Endothelial cell of umbilical vein (primary cell): ENCODE measurements around the gene RDH5. TPM values are rescaled to one million over a fixed set of nuclear protein-coding genes. Genes with fewer than 3 reads are reported as not detected.

Experiments used
- BruUV-seq: library from RNA; stranded (reverse); fragments of 400-500 nt; replicated peaks from 2 replicates; lab custom pipeline; 2021; lab: Mats Ljungman, UMichigan
- CTCF ChIA-PET: fragments of 300-600, 350-600 bp; sonication (Branson Sonifier 250); formaldehyde crosslinking; loops from one replicate; lab custom pipeline; 2021; ENCODE audit warnings: antibody characterized with exemption, inconsistent platforms; lab: Charles Lee
- POLR2A ChIA-PET: fragments of 300-600, 350-600 bp; sonication (Branson Sonifier 250); formaldehyde crosslinking; loops from one replicate; lab custom pipeline; 2021; ENCODE audit warnings: antibody characterized with exemption, inconsistent platforms; lab: Charles Lee
- DNase-seq: peaks from one replicate; pipeline ENCODE4 v3.0.0-alpha.2; 2011; ENCODE audit warnings: low read depth, low spot score
- FAIRE-seq: peaks from 2 replicates; lab custom pipeline; 2011; peaks lifted over from hg19 to GRCh38; lab: Jason Lieb, UNC
- H2AFZ ChIP-seq: 2 replicates; pipeline ENCODE4 v1.6.0; 2012; ENCODE audit warnings: low read depth, low read length, control low read depth, inconsistent platforms
- H3K27ac ChIP-seq: 2 replicates; pipeline ENCODE4 v1.5.1; 2011; ENCODE audit warnings: low read depth, mild to moderate bottlenecking, control low read depth, low read length, moderate library complexity; ENCODE audit not compliant: insufficient read depth
- H3K27me3 ChIP-seq, 2 experiments: 2 replicates each; pipeline versions ENCODE4 v1.6.0 to v1.6.1; 2011; ENCODE audit warnings: low read length in 2 of 2, mixed read lengths in 1 of 2; ENCODE audit not compliant: control insufficient read depth in 2 of 2, insufficient read depth in 2 of 2
- H3K36me3 ChIP-seq, 2 experiments: 2 replicates in 1 of 2; 3 replicates in 1 of 2; pipeline ENCODE4 v1.5.1; 2011; ENCODE audit warnings: low read length in 2 of 2, mild to moderate bottlenecking in 1 of 2, moderate library complexity in 1 of 2; ENCODE audit not compliant: control insufficient read depth in 2 of 2, insufficient read depth in 2 of 2; ENCODE audit errors: extremely low read depth in 1 of 2
- H3K4me1 ChIP-seq: 3 replicates; pipeline ENCODE4 v1.5.1; 2011; ENCODE audit warnings: mild to moderate bottlenecking, low read length; ENCODE audit not compliant: control insufficient read depth, insufficient read depth; ENCODE audit errors: extremely low read depth
- H3K4me2 ChIP-seq: 2 replicates; pipeline ENCODE4 v1.6.1; 2011; ENCODE audit warnings: low read length, control low read depth, mixed read lengths; ENCODE audit not compliant: insufficient read depth
- H3K4me3 ChIP-seq, 3 experiments: fragments of 200-600 bp in 1 of 3; sonication (generic), shearing (Covaris generic) in 1 of 3; replicated peaks in 1 of 3; 2 replicates each; pipeline ENCODE4 v1.5.1; 2011 to 2016; ENCODE audit warnings: control low read depth in 3 of 3, low read length in 3 of 3, mild to moderate bottlenecking in 2 of 3, inconsistent platforms in 1 of 3, low read depth in 1 of 3, moderate library complexity in 1 of 3; ENCODE audit not compliant: insufficient read depth in 1 of 3
- H3K79me2 ChIP-seq: 2 replicates; pipeline ENCODE4 v1.6.0; 2012; ENCODE audit warnings: low read length, inconsistent platforms; ENCODE audit not compliant: control insufficient read depth, insufficient read depth
- H3K9ac ChIP-seq: replicated peaks from 2 replicates; pipeline ENCODE3; 2011; ENCODE audit warnings: low read length, control low read depth; ENCODE audit not compliant: insufficient read depth; ENCODE audit errors: extremely low read depth
- H3K9me1 ChIP-seq: replicated peaks from 3 replicates; pipeline ENCODE4 v1.6.0; 2011; ENCODE audit warnings: mild to moderate bottlenecking, low read length; ENCODE audit not compliant: control insufficient read depth, insufficient read depth; ENCODE audit errors: extremely low read depth
- H3K9me3 ChIP-seq: replicated peaks from 2 replicates; pipeline ENCODE4 v1.5.1; 2012; ENCODE audit warnings: low read length, inconsistent platforms; ENCODE audit not compliant: control insufficient read depth, insufficient read depth
- H4K20me1 ChIP-seq: replicated peaks from 2 replicates; pipeline ENCODE3; 2011; ENCODE audit warnings: mild to moderate bottlenecking, low read length; ENCODE audit not compliant: control insufficient read depth, insufficient read depth; ENCODE audit errors: extremely low read depth
- FOS ChIP-seq: IDR thresholded peaks from 2 replicates; pipeline ENCODE4 v1.6.1; 2011; ENCODE audit warnings: mild to moderate bottlenecking, low read length, moderate library complexity, borderline replicate concordance; ENCODE audit not compliant: insufficient read depth
- GATA2 ChIP-seq: IDR thresholded peaks from 2 replicates; pipeline ENCODE4 v1.7.0; 2011; ENCODE audit warnings: low read depth, mild to moderate bottlenecking, moderate library complexity, mixed read lengths, low read length; ENCODE audit not compliant: insufficient read length, insufficient read depth
- JUN ChIP-seq: IDR thresholded peaks from 2 replicates; pipeline ENCODE4 v1.6.1; 2011; ENCODE audit warnings: borderline replicate concordance, low read depth; ENCODE audit not compliant: insufficient read length, insufficient read depth
- MYC ChIP-seq: IDR thresholded peaks from one replicate; pipeline ENCODE4 v1.6.1; 2011; ENCODE audit warnings: mild to moderate bottlenecking, low read depth, low read length
- POLR2A ChIP-seq: IDR thresholded peaks from 2 replicates; pipeline ENCODE4 v1.6.1; 2012; ENCODE audit warnings: low read depth, mild to moderate bottlenecking, control low read depth, low read length
- POLR2AphosphoS5 ChIP-seq: IDR thresholded peaks from 2 replicates; pipeline ENCODE4 v1.6.1; 2012; ENCODE audit warnings: low read depth, mild to moderate bottlenecking, control low read depth, low read length, moderate library complexity; ENCODE audit not compliant: insufficient read depth
- dilution Hi-C: fragments of 300-500 bp; cut with MboI; formaldehyde crosslinking; loops from one replicate; pipeline ENCODE4 v1.15.0; 2019; ENCODE audit warnings: low sequenced_read_pairs; ENCODE audit not compliant: extremely low pct_ligation_motif_present
- intact Hi-C: fragments of 100-400 bp; cut with micrococcal nuclease; formaldehyde crosslinking; loops from one replicate; pipeline ENCODE4 v1.10.0; 2022
- polyA plus RNA-seq, 4 experiments: library from polyadenylated mRNA; depleted of rRNA in 3 of 4; stranded (reverse) in 3 of 4; unstranded in 1 of 4; fragments of >200 nt; gene quantifications; 2 replicates each; pipeline versions ENCODE4 v1.2.1 to v1.2.3, GENCODE V29; 2011 to 2012; ENCODE audit warnings: missing spikeins in 1 of 4
- total RNA-seq: library from RNA; stranded (reverse); gene quantifications from 2 replicates; pipeline ENCODE4 v1.2.3, GENCODE V29; 2021
- TF ChIP-seq, protein P1 (sequence below), 2 donors: IDR thresholded peaks; 1 replicate in 1 of 2; 2 replicates in 1 of 2; pipeline ENCODE4 v1.5.1; 2011; ENCODE audit warnings: low read length in 2 of 2, mild to moderate bottlenecking in 2 of 2, moderate library complexity in 2 of 2, control low read depth in 1 of 2, inconsistent platforms in 1 of 2, low read depth in 1 of 2; ENCODE audit not compliant: insufficient read depth in 1 of 2; ENCODE audit errors: extremely low read depth in 1 of 2

The RDH5 gene
- total and polyA plus RNA-seq, 2 donors (not counting 3 experiments of a cell fraction or from before 2014, with no cell fraction given), result 2.7 to 3.7 TPM

DNA sequence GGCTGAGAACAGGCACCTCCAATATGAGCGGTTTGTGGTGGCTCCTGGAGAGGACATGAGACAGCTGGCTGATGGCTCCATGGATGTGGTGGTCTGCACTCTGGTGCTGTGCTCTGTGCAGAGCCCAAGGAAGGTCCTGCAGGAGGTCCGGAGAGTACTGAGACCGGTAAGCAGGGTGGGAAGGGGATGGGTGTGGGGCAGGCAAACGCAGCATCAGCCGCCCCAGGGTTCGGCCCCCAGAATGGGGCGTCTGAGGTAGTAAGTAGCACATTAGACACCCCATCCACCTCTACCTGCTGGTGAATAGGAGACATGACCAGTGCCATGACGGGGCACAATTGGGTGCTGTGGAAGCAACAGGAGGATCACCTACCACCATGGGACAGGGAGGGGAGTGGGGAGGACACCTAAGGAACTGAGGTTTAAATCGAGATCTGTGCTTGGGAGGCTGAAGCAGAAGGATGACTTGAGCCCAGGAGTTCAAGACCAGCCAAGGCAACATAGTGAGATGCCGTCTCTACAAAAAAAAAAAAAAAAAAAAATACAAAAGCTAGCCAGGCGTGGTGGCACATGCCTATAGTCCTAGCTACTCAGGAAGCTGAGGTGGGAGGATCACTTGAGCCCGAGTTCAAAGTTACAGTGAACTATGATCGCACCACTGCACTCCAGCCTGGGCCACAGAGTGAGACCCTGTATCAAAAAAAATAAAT lies 38.0 kb upstream of the RDH5 start:
- H3K4me2 ChIP-seq, result no peak overlapping the region
- no peak overlapping the region for H3K4me3 ChIP-seq
- no peaks in the 10 kb centered on the region for H3K4me1 ChIP-seq
- intact Hi-C loops (no loop called here), dilution Hi-C loops (no loop called here)
- no peak for FAIRE-seq
- no peak for TF ChIP-seq POLR2A
- no peak for TF ChIP-seq MYC
- TF ChIP-seq POLR2AphosphoS5, result no peak
- no peak for TF ChIP-seq JUN
- TF ChIP-seq, protein P1, sequence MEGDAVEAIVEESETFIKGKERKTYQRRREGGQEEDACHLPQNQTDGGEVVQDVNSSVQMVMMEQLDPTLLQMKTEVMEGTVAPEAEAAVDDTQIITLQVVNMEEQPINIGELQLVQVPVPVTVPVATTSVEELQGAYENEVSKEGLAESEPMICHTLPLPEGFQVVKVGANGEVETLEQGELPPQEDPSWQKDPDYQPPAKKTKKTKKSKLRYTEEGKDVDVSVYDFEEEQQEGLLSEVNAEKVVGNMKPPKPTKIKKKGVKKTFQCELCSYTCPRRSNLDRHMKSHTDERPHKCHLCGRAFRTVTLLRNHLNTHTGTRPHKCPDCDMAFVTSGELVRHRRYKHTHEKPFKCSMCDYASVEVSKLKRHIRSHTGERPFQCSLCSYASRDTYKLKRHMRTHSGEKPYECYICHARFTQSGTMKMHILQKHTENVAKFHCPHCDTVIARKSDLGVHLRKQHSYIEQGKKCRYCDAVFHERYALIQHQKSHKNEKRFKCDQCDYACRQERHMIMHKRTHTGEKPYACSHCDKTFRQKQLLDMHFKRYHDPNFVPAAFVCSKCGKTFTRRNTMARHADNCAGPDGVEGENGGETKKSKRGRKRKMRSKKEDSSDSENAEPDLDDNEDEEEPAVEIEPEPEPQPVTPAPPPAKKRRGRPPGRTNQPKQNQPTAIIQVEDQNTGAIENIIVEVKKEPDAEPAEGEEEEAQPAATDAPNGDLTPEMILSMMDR (IDR thresholded peaks at IDR 0.05; ENCODE audit: extremely low read depth in 1 of 2, insufficient read depth in 1 of 2, low read depth in 1 of 2, low read length in 2 of 2), result no peak
- no peak for TF ChIP-seq FOS
- TF ChIP-seq GATA2, result no peak
- no peaks in the 10 kb centered on the region for H3K9me3 ChIP-seq
- no peak for DNase-seq
- no peak overlapping the region for H2AFZ ChIP-seq
- H4K20me1 ChIP-seq, result no peaks in the 10 kb centered on the region
- no peak overlapping the region for H3K27ac ChIP-seq
- H3K9me1 ChIP-seq, result no peaks in the 10 kb centered on the region
- no peaks in the 10 kb centered on the region for H3K79me2 ChIP-seq
- H3K27me3 ChIP-seq, result peaks cover 0 to 5% of the 10 kb centered on the region in 2 experiments
- H3K36me3 ChIP-seq, result no peaks in the 10 kb centered on the region
- ChIA-PET CTCF (interaction anchor here (0.7 to 2.6 kb wide), 8 partner anchors 15 to 56 kb away, joined by 3 to 10 read pairs (median 4); partner anchors contain the start of gene BLOC1S1), POLR2A (no interaction called here)
- no peak overlapping the region for H3K9ac ChIP-seq
- no TSS peak for BruUV-seq
